KOPT-K1 (cell line): ENCODE measurements around the gene DMWD.
"Not testable (repeated sequence)": the region's sequence is repeated elsewhere in the genome, so short reads cannot be mapped to it uniquely, and the experiment has no call there.

Experiments
- H3K27ac ChIP-seq: fragments of 200-600 bp; sonication (generic); 2 replicates; pipeline ENCODE4 v1.5.1; 2016; ENCODE audit warnings: antibody characterized with exemption, mild to moderate bottlenecking, low read depth, low read length; ENCODE audit not compliant: poor library complexity, severe bottlenecking
- H3K36me3 ChIP-seq: fragments of 200-600 bp; sonication (generic); 2 replicates; pipeline ENCODE4 v1.5.1; 2017; ENCODE audit warnings: antibody characterized with exemption, mild to moderate bottlenecking, low read length, moderate library complexity; ENCODE audit not compliant: insufficient read depth
- H3K9me3 ChIP-seq: fragments of 200-600 bp; sonication (generic); 2 replicates; pipeline ENCODE4 v1.5.1; 2017; ENCODE audit warnings: antibody characterized with exemption, low read length, mild to moderate bottlenecking; ENCODE audit not compliant: insufficient read depth, poor library complexity, severe bottlenecking

The DMWD gene

DNA sequence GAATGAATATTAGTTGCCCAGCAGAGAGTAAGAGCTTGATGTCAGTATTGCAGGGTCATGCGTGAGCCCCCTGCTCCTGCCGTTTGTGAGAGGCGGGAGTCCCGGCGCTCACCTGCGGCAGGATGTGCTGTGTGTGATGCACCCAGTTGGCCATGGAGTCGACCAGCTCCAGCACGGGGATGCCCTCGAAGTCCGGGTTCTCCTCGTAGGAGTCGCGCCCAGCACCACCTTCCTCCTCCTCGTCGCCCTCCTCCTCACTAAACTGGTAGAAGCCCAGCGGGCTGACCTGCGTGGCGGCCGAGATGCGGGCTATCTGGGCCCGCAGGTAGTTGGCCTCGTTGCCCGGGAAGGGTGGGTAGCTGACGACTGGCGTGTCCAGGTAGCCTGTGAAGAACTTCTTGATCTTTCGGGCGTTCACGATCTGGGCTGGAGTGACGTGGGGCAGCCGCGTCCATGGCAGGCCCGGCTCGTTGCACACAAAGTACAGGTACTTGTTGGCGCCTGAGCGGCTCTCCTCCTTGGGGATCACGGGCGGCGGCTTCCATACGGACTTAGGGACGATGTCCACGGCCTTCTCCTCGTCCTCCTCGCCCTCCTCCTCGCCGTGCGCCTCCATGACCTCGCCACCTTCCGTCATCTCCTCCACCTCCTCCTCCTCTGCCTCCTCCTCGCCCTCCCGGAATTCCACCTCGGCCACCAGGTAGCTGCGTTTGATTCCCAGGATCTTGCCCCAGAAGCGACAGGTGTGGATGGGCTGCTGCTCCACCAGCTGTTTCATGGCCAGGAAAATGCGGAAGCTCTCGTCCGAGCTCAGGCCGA is 11.7 kb upstream of the DMWD start:
- H3K36me3 ChIP-seq: no peaks in the 10 kb centered on the region
- no peaks in the 10 kb centered on the region for H3K9me3 ChIP-seq
- H3K27ac ChIP-seq: no peak overlapping the region

DNA sequence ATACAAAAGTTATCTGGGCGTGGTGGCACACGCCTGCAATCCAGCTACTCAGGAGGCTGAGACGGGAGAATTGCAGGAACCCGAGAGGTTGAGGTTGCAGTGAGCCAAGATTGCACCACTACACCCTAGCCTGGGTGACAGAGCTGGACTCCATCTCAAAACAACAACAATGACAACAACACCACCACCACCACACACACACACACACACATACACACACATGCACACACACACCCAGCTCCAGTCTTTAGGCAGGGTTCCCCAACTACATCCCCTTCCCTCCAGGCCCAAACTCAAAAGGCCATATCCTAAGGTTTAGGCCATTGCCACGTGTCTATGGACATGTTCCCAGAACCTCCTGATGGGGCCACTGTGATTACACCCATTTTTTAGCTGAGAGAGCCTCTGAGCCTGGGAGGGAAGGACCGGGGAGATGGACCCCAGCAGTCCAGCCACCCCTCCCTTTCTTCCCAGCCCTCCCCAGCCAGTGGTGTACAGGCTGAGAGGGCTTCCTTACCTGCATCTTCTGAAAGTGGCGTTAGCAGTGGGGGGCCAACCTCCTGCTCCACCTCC is 9.0 kb upstream of the DMWD start:
- Histone ChIP-seq H3K27ac (no peak overlapping the region), H3K9me3 (no peaks in the 10 kb centered on the region), H3K36me3 (no peaks in the 10 kb centered on the region)

DNA sequence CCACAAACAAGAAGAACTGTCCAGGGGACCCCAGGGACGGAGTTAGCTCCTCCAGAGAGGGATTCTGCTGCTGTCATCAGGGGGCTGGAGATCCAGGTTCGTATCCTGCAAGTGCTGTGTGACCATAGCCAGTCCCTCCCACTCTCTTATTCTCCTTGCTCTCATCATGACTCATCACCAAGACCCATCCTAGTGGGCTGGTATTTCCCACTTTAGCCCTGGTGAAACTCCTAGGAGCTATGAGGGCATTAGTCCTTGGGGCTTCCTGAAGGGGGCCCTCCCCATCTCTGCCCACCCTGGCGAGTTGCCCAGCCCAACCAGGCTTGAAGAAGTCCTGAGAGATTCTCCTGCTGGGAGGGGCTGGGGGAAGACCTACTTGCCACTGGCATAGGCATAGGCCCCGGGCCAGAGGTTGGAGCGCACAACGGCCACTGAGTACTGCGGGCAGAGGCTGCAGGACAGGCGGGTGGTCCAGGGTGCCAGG is 7.5 kb upstream of the DMWD start:
- Histone ChIP-seq H3K36me3 (no peaks in the 10 kb centered on the region), H3K27ac (no peak overlapping the region), H3K9me3 (no peaks in the 10 kb centered on the region)

- not testable (repeated sequence) for H3K36me3 ChIP-seq, H3K9me3 ChIP-seq, H3K27ac ChIP-seq
Measured at GRCh38 chr19:45799541-45799940, 6.9 kb upstream of the DMWD start.

GRCh38 chr19:45798995-45799517 is 6.4 kb upstream of the DMWD start:
- Histone ChIP-seq H3K9me3 (no peaks in the 10 kb centered on the region), H3K36me3 (no peaks in the 10 kb centered on the region), H3K27ac (no peak overlapping the region)

DNA sequence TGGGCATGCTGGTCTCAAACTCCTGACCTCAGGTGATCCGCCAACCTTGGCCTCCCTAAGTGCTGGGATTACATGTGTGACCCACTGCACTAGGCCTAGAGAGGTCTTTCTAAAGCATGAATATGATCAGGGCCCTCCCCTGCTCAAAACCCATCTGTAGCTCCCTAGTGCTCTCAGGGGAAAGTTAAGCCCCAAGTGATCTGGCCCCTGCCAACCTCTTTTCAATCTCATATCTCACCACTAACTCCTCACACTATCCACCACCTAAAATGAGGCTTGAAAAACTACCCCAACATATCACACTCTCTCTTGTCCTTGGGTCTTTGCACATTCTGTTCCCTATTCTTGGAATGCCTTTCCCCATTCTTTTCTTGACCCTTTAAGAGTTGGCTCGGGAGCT is 2.0 kb upstream of the DMWD start:
- Histone ChIP-seq H3K9me3 (no peaks in the 10 kb centered on the region), H3K36me3 (peaks cover 11% of the 10 kb centered on the region), H3K27ac (no peak overlapping the region)

- no peaks in the 10 kb centered on the region for H3K9me3 ChIP-seq
- no peak overlapping the region for H3K27ac ChIP-seq
- H3K36me3 ChIP-seq: peaks cover 19% of the 10 kb centered on the region
Measured at GRCh38 chr19:45793876-45794275, 1.2 kb upstream of the DMWD start.

- Histone ChIP-seq H3K36me3 (peaks cover 26% of the 10 kb centered on the region), H3K27ac (no peak overlapping the region), H3K9me3 (no peaks in the 10 kb centered on the region)
Measured at GRCh38 chr19:45793178-45793564, 526 bp upstream of the DMWD start.

GRCh38 chr19:45791744-45792469 is 738 bp downstream of the DMWD start:
- peak overlapping the region; percentile 59 for H3K27ac ChIP-seq
- H3K36me3 ChIP-seq: peaks cover 36% of the 10 kb centered on the region
- H3K9me3 ChIP-seq: no peaks in the 10 kb centered on the region

- H3K27ac ChIP-seq: no peak overlapping the region
- H3K36me3 ChIP-seq: peaks cover 45% of the 10 kb centered on the region
- H3K9me3 ChIP-seq: no peaks in the 10 kb centered on the region
Measured at GRCh38 chr19:45790942-45791341, 1.7 kb downstream of the DMWD start.

GRCh38 chr19:45789035-45789786 is 3.4 kb downstream of the DMWD start:
- Histone ChIP-seq H3K36me3 (peaks cover 54% of the 10 kb centered on the region), H3K27ac (no peak overlapping the region), H3K9me3 (no peaks in the 10 kb centered on the region)

DNA sequence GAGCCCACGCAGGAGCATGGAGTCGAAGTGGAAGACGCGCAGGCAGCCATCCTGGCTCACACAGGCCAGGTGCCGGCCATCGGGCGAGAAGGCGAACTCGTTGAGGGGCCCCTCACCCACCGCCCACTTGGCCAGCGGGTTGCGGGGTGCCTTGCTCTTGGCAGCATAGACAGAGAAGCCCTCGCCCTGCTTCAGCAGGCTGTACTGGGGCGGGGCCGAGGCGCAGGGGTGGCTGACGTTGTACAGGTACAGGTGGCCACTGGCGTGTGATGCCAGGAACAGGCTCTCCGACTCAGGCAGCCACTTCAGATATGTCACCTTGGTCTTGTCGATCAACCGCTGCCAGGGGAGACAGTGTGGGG is 6.1 kb downstream of the DMWD start:
- Histone ChIP-seq H3K27ac (no peak overlapping the region), H3K9me3 (no peaks in the 10 kb centered on the region), H3K36me3 (peaks cover 54% of the 10 kb centered on the region)

GRCh38 chr19:45785781-45786532 is 6.7 kb downstream of the DMWD start:
- peaks cover 54% of the 10 kb centered on the region for H3K36me3 ChIP-seq
- no peaks in the 10 kb centered on the region for H3K9me3 ChIP-seq
- H3K27ac ChIP-seq: no peak overlapping the region

DNA sequence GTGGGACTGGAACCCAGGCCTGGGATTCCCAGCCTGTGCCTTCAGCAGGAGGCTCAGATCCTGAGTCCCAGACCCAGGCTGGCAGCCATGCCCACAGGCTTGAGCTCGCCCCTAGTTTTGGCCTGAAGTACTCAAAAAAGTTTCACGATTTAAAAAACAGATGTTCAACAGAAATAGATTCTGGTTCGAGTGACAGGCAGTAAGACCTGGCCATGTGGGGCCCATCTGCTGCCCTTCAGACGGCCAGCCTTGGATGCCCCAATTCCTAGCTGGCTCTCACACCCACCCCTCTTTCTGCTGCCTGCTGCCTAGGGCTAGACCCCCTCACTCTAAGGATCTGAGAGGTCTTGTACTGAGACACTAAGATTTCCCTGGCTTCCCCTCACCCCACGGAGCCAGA is 7.5 kb downstream of the DMWD start:
- Histone ChIP-seq H3K27ac (no peak overlapping the region), H3K36me3 (peaks cover 46% of the 10 kb centered on the region), H3K9me3 (no peaks in the 10 kb centered on the region)
